GM06990 (cell line): ENCODE data around the gene HMX3.

ENCODE experiments used
- DNase-seq: peaks from one replicate; pipeline ENCODE4 v3.0.0-alpha.2; 2011; ENCODE audit not compliant: insufficient read length; ENCODE audit errors: extremely low read depth
- H3K27me3 ChIP-seq: replicated peaks from 2 replicates; pipeline ENCODE4 v1.6.0; 2011; ENCODE audit warnings: low read length; ENCODE audit not compliant: control insufficient read depth, insufficient read depth
- H3K36me3 ChIP-seq: 2 replicates; pipeline ENCODE4 v1.5.1; 2011; ENCODE audit warnings: low read length; ENCODE audit not compliant: control insufficient read depth, insufficient read depth
- H3K4me3 ChIP-seq: replicated peaks from 2 replicates; pipeline ENCODE4 v1.5.1; 2011; ENCODE audit warnings: low read depth, mild to moderate bottlenecking, control low read depth, low read length
- TF ChIP-seq, protein P1 (sequence below): IDR thresholded peaks from 2 replicates; pipeline ENCODE4 v1.5.1; 2011; ENCODE audit warnings: low read length, control low read depth, mild to moderate bottlenecking, inconsistent platforms; ENCODE audit not compliant: insufficient read depth, poor library complexity, severe bottlenecking

HMX3 gene

DNA sequence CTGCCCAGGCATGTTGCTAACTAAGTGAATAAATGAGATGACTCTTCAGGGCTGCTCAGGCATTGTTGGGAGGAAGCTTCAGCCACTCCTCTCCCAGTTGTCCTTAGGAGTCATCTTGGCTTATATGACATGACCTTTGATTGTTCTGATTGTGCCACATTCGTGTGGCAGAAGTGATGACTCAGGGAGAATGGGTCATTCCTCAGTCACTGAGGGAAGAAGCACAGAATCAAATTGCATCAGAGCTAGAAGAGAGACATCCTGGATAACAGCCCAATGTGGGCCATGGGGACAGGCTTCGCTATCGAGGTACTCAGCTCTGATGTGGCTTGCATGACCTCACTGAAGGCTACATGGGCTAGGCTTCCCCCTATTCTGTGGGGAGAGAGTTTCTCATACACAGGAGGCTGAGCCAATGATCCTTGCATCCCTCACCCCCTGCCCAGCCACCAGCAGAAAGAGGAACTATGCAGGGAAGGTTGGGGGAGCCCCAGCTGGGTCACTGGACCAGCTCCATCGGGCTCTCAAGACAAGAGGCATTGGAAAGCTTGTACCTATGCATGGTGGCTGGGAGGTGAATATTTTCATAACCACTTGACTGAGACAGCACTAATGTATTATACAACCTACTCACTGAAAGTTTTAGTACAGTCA lies 6.0 kb upstream of the HMX3 start:
- Histone ChIP-seq H3K27me3 (no peaks in the 10 kb centered on the region; the same call in none of the 2 replicates), H3K36me3 (no peaks in the 10 kb centered on the region)
- DNase-seq = no peak

DNA sequence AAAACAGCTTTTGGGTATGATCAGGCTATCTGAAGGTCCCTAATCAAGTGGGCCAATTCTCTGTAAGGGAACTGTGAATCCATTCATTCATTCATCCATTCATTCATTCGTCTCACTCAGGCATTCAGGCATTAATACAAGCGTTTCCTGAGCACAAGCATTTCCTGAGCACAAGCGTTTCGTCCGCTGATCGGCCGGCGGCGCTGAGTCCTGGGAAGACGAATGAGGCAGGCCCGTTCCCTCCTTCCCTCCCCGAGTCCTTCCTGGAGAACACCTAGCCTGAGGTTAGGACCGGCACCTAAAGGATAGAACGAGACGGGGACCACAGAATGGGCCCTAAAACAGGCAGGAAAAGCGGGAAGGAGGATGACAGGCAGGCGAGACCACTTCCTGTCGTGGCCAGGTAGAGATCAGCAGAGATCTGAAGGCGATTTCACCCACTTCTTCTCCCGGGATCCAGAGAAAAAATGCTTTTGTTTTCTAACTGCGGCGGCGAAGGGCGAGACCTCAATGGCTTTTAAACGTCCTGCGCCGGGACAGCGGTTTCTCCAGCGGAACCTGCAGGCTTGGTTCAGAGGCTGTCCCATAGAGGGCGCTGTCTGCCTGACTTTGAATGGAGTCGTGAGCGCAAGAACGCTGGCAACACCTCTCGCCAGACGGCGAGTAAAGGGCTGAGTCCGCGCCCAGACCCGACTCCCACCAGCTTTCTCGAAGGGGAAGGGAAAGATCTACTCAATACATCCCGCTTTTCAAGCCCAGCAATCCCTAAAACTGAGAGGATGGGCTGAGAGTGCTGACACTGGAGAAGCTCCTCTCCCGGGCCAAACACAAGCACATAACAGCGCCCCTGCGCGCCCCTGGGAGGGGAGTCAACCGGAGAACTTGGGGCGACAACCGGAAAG lies 2.9 kb upstream of the HMX3 start:
- DNase-seq = peak; percentile 79
- no peaks in the 10 kb centered on the region; the same call in none of the 2 replicates for H3K27me3 ChIP-seq

More for the DNA sequence above, 6.0 kb upstream of the HMX3 start:
- TF ChIP-seq, protein P1, sequence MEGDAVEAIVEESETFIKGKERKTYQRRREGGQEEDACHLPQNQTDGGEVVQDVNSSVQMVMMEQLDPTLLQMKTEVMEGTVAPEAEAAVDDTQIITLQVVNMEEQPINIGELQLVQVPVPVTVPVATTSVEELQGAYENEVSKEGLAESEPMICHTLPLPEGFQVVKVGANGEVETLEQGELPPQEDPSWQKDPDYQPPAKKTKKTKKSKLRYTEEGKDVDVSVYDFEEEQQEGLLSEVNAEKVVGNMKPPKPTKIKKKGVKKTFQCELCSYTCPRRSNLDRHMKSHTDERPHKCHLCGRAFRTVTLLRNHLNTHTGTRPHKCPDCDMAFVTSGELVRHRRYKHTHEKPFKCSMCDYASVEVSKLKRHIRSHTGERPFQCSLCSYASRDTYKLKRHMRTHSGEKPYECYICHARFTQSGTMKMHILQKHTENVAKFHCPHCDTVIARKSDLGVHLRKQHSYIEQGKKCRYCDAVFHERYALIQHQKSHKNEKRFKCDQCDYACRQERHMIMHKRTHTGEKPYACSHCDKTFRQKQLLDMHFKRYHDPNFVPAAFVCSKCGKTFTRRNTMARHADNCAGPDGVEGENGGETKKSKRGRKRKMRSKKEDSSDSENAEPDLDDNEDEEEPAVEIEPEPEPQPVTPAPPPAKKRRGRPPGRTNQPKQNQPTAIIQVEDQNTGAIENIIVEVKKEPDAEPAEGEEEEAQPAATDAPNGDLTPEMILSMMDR = no peak
- H3K4me3 ChIP-seq = no peak overlapping the region

DNA sequence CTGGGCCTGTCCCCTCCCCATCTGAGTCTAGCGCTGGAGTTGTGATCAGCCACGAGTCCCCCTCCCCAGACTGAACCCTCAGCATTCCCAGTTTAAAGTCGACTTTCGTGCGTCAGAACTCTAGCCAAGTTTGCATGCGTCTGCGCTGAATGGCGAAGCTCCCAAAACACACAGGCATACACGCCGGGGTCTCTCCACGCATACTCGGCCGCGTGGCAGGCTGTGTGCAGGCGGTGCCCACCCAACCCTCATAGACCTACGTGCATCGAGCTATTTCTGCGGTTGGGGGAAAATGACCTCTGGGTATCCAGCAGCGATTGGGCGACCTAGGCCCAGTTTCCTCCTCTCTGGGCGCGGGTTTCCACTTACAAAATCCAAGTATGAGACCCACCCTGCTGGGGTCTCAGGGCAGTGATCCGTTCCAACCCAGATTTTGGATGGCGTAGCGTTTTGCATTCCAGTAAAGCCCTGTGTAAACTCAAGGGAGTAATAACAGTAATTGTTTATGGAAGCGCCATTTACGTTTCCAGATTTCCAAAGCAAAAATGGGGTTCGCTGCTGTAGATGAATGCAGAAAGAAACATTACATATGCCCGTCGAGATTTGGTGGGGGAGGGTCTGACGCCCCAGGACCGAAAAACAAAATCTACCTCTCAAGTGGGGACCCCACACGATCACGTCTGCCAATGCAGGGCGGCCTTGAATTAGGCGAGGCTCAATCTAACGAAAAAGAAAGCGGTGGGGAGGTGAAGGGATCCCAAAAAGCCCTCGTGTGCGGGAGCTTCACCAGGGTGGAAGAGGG lies 2.0 kb upstream of the HMX3 start:
- TF ChIP-seq, protein P1 = no peak
- Histone ChIP-seq H3K36me3 (no peaks in the 10 kb centered on the region), H3K4me3 (peak overlapping the region; percentile 33; the same call in 1 of the 2 replicates), H3K27me3 (no peaks in the 10 kb centered on the region; the same call in none of the 2 replicates)
- no peak for DNase-seq

More for the DNA sequence above, 2.9 kb upstream of the HMX3 start:
- no peaks in the 10 kb centered on the region for H3K36me3 ChIP-seq
- peak overlapping the region; percentile 33 for H3K4me3 ChIP-seq
- TF ChIP-seq, protein P1 = peak; percentile 89

DNA sequence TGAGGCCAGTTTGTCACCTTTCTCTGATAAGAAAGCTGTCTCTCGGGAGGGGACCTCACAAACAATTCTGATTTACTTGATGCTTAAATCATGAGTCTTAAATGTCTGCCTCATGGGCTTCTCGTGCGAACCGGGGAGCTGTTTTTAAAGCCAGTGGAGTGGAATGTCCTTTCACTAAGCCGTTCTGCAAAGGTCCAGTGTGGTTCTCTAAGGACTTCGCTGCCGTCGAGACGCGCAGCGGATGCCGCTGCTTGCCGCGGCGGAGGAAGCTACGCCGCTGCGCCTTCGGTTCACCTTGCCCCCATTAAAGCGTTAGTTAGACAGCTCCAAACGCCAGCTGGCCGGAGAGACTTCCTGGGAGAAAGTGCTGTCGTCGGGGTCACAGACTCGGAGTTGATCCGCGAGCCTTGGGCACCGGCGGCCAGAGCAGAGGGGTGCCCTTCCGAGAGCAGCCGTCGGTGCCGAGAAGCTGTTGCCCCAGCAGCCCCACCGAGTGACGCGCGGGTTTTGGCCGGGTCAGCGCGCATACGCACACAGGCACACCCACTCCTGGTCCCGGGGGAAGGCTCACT lies 1.3 kb upstream of the HMX3 start:
- TF ChIP-seq, protein P1 = no peak
- DNase-seq = no peak
- H3K4me3 ChIP-seq = no peak overlapping the region
- no peaks in the 10 kb centered on the region for H3K36me3 ChIP-seq
- H3K27me3 ChIP-seq = no peaks in the 10 kb centered on the region; the same call in none of the 2 replicates

DNA sequence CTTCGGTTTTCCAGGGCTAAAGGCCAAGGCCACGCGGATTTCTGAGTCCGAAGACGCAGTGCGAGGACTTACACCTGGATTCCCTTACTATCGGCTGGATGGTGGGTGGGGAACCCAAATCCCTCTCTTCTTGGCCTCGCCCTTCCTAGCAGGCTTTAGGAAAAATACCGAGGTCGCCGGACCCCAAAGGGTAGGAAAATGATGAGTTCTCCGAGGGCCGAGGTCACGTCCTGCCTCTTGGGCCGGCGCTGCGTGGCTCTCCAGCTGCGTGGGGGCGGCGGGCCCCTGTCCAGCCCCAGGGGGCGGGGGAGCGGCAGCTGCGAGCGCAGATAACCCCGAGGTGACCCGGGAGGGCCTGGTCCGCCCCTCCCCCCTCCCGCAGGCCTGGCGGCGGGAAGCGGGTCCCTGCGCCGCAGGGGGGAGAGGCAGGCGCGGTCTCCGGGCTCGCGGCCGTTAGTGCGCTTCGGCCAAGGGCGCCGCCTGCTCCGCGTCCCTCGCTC lies 805 bp upstream of the HMX3 start:
- TF ChIP-seq, protein P1 = no peak
- no peak for DNase-seq
- Histone ChIP-seq H3K27me3 (no peaks in the 10 kb centered on the region; the same call in none of the 2 replicates), H3K4me3 (peak overlapping the region; percentile 72), H3K36me3 (no peaks in the 10 kb centered on the region)
